Measurements from ENCODE around the gene TTC27. TPM values are rescaled to one million over a fixed set of nuclear protein-coding genes. Genes with fewer than 3 reads are reported as not detected.
A peak's percentile ranks its signal among the peaks of the same experiment; 100 is the strongest.
"Not testable (repeated sequence)": the region's sequence is repeated elsewhere in the genome, so short reads cannot be mapped to it uniquely, and the experiment has no call there.

The TTC27 gene
- total RNA-seq, 1 donor from 2014 or later = 68.4 TPM

DNA sequence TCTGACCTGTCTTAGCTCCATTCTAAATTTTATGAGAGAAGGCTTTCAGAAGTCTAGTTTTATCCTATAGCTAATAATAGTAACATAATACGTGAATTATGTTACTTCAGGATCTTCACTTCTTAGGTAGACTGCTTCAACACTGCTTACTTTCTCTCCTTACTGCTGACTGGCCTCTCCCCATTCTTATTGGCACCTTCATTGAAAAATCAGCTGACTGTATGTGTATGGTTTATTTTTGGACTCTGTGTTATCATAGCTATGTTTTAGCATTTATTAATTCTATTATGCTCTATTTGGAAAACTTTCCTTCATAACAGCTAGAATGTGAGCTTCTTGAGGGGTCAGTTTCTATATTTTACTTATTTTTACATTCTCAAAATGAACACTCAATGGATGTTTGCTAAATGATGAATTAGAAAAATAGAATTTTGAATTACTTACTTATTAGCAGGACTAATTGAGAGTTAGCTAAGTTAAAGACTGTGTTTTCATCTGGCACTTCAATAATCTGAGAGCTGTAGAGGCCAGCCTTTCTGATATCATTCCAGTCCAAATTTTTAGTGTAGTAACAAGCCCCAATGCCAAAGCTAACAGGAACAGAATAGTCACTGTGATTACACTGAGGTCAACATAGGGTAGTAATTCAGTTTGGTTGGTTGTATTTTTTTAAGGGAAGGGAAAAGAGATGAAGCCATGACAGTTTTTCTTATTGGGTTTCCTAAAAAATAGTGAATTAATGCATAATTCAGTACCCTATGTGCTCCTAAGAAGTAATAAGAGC lies 92.3 kb downstream of the TTC27 start:
- DNase-seq (ENCODE audit: low spot score) = no peak

DNA sequence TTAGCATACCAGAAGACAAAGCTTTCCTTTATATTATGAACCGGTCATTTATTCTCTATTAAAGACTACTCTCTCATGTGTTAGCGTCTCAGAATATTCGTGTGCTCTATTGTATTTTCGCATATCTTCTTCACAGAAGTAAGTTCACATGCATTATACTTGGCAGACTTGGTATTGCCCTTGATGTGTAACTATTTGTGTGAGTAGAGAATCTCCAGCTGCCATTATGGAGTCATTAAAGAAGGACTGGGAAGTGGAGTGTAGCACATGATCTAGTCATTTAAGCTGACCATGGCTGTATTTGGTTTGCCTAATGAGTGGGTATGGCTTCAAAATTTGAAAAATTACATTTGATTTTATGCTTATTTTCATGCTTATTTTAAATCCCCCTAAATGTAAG lies 92.9 kb downstream of the TTC27 start:
- DNase-seq (ENCODE audit: low spot score) = no peak

DNA sequence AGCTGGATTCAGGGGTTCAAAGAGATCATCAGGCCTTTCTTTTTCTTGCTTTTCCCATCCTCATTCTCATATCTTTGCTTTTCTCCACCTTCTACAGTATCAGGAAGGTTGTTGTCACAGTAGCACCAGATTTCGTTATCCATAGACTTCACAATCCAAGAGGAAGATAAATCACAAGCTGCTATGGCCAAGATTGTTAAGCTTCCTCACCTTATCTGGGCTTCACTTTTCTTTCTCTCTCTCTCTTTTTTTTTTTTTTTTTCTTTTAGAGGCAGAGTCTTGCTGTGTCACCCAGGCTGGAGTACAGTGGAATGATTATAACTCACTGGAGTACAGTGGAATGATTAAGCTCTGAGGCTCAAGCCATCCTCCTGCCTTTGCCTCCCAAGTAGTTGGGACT lies 93.5 kb downstream of the TTC27 start:
- DNase-seq (ENCODE audit: low spot score) = no peak

DNA sequence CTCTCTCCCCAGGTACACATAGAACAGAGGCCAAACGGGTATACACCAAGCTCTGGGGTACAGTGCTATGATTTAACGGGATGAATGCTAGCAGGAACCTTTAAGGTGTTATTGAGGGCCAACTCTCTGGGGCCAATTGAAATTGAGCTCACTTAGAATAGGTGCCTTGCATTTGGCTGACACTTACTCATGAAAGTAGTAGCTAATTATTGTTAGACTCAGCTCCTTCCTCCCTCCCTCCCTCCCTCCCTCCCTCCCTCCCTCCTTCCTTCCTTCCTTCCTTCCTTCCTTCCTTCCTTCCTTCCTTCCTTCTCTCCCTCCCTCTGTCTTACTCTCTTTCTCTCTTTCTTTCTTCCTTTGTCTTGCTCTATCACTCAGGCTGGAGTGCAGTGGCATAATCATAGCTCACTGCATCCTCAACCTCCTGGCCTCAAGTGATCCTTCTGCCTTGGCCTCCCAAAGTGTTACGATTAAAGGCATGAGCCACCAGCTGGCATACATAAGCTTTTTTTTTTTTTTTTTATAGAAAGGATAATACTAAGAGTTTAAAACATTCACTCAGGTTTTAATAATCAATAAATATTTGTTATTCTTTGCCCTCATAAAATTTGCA lies 95.7 kb downstream of the TTC27 start:
- DNase-seq (ENCODE audit: low spot score) = no peak

DNA sequence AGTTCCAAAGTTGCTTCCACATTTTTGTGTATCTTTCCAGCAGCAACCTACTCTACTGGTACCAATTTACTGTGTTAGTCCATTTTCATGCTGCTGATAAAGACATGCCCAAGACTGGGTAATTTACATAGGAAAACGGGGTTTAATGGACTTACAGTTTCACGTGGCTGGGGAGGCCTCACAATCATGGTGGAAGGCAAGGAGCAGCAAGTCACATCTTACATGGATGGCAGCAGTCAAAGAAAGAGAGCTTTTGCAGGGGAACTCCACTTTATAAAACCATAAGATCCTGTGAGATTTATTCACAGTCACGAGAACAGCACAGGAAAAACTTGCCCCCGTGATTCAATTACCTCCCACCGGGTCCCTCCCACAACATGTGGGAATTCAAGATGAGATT lies 98.8 kb downstream of the TTC27 start:
- DNase-seq (ENCODE audit: low spot score) = not testable (repeated sequence)

DNA sequence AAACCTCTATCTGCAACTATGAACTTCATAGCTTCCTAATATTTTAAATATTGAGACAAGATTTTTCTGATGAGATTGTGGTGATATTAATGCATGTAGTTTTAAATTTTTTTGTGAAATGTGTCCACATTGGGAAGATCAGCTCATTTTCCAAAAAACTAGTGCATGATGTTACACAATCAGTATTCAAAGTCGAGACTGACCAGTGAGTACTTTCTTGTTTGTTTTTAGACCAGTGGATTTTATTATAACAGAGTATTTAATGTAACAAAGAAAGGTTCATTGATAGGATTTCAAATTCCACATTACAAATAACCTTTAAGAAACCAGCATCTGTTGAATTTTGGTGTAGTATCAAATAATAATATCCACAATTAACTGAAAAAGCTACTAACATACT lies 99.3 kb downstream of the TTC27 start:
- DNase-seq (ENCODE audit: low spot score) = no peak

DNA sequence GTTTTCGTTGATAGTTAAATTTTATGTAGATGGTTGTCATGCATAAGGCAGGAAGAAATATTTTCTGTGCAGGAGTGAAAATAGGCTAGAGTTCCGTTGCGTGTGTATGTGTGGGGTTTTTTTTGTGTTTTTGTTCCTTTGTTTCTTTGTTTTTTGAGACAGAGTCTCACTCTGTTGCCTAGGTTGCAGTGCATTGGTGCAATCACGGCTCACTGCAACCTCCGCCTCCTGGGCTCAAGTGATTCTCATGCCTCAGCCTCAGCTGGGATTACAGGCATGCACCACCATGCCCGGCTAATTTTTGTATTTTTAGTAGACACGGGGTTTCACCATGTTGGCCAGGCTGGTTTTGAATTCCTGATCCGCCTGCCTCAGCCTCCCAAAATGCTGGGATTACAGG lies 103.1 kb downstream of the TTC27 start:
- not testable (repeated sequence) for DNase-seq (ENCODE audit: low spot score)

DNA sequence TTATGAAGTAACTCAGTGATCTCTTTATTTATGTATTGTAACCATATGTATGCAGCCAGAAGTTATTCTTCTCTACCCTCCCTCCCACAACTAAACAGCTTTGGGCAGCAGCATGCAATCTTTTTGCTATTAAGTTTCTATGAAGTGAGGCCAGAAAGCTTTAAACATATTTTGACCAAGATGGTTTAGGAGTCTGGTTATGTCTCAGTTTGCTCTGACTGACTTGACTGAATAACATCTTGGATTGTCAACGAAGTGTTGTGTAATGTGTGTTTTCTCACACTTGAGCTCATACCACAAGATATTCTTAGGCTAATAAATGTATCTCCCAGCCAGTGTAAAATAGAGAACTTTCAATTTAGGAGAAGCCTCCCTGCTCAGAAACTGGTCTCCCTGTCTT lies 104.3 kb downstream of the TTC27 start:
- no peak for DNase-seq (ENCODE audit: low spot score)

DNA sequence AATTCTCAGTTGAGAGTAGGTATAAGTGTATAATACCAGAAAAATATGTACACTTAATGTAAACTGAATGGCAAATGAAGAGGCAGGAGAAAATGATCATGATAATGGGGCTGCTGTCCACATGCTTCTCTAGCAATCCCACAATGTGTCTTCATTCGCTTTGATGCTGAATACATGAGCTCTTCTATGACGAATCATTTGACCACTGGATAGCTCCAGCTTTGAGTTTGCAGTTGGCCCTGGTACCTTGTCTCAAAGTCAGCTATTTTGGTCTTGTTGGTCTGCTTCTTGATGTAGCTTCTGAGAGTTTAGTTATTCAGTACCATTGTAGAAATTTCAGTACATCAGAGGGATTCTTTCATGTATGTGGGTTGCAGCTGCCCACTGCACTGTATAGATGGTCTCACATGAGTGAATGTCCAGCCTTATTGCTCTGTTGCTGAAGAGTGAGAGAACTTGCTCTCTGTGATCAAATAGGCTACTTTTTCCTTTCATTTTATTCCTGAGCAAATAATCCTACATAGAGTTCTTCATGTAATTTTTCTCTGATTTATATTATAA lies 105.1 kb downstream of the TTC27 start:
- no peak for DNase-seq (ENCODE audit: low spot score)

DNA sequence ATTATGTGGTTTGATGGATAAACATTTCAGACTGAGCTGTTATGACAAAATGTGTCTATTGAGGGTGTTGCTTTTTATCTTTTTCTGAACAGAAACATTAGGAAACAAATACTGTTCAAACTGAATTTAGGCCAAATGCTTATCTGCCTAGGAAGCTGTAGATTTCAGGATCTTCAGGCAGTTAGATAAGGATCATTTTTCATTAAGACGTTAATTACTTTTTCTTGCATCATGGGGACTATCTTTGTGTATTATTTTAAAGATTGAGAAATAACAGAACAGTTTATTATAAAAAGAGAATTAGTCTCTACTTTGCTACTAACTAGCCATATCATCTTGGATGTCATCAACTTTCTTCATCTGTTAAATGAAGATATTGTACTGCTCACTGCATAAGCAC lies 107.5 kb downstream of the TTC27 start:
- DNase-seq (ENCODE audit: low spot score) = peak; percentile 28

DNA sequence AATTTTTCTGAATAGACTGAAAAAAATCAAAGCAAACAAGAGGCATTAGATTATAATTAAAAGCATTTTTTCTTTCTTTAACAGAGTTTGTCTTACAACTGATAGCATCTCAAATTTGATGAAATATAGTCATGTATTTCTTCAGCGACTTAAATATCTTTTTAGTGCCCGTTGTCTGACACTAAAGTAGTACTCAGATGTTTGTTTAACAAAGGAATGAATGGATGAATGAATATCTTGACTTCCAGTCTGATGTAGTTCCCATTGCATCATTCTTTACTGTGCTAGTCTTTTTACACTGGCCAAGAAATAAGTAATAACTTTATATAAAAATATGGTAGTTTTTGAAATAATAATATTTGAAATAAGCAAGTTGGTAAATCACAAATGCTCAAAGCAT lies 111.1 kb downstream of the TTC27 start:
- DNase-seq (ENCODE audit: low spot score) = no peak

DNA sequence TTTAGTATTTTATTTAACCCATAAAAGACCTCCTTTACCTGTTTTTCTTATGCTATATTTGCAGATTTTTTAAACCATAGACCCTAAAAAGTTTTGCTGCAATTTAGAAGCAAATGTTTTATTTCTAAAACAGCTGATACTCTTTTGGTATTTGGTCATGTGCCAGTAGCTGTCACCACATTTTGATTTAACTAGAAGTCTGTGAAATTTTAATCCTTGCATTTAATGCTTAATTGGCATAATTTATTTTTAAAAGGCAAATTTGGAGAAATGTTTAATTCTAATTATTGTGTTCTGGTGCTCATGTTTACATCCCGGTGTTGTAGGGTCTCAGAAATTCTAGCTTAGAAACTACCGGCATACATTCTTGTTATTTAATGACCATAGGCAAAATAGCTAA lies 111.8 kb downstream of the TTC27 start:
- no peak for DNase-seq (ENCODE audit: low spot score)

DNA sequence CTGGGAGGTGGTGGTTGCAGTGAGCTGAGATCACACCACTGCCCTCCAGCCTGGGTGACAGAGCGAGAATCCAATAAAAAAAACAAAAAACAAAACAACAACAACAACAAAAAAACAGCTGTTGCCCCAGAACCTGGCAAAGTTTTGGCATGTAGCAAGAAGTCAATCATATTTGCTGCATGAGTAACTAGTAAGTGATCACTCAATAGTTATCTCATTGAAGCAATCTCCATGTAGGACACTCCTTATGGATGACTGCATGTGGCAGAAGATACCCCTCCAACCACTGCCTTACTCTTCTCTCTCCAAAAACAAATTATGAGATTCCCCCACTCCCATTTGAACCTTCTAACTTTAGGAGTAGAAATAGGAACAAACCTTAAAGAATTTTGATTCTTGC lies 113.7 kb downstream of the TTC27 start:
- no peak for DNase-seq (ENCODE audit: low spot score)

DNA sequence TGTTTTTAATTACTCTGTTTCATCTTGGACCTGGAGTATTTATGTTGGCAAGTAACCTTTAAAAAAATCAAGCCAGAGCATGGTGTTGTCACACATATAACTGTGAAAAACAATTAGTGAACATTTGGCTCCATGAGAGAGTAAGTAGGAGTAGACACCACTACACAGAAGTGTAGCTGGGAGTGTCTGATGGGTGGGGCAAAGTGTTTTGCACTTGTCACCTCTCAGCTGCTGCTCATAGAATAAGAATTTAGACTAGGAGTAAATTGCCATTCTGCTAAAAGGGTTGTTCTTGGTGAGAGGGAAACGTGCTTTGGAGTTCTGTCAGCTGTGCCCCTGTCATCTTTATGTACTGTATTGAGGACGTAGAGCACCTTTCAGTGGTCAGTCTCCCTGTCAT lies 114.5 kb downstream of the TTC27 start:
- no peak for DNase-seq (ENCODE audit: low spot score)

DNA sequence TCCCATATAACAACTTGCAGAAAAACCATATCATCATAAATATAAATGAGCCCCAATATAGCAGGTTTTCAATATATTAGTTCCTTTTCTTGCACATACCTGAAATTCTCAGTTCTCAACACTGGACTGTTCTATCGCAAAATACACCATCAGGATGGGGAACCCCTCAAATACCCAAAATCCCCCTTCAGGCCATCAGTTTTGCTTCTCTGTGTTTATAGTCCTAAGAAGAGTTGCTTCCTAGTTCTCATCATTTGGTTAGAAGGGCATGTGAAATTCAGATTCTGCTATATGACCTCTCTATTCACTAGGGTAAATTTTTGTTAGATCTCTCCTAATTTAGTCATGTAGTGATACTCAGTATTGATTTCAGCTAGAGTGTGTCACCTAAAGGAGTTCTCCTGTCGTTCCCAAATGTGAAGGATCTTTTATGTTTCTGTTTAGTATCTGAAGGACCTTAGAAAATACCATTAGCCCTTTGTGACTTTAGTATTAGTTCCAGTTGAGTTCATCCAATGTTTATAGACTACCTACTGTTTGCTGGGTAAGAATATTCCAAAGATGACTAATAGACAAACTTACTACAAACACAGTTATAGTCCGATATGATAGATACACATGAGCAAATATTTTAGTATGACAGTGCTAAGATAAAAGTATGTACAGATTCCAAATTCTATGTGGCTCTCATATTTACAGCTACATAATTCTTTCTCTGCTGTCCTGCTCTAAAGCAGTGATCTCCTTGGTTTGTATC lies 115.8 kb downstream of the TTC27 start:
- DNase-seq (ENCODE audit: low spot score) = no peak

DNA sequence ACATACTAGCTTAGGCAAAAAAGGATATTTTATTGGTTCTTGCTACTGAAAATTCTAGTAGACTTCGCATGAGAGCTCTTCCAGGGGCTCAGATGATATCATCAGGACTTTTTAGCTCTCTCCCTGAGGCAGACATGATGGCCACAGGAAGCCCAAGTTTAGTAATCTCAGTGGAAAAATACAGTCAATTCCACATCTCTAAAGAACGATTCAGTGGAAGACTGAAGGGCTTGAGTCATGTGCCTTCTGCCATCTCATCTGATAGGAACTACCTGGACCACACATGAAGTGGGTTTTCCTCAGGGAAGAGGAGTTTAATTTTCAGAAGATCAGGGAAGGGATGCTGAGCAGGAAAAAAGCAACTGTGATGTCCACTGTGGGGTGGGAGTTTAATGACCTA lies 117.3 kb downstream of the TTC27 start:
- no peak for DNase-seq (ENCODE audit: low spot score)

DNA sequence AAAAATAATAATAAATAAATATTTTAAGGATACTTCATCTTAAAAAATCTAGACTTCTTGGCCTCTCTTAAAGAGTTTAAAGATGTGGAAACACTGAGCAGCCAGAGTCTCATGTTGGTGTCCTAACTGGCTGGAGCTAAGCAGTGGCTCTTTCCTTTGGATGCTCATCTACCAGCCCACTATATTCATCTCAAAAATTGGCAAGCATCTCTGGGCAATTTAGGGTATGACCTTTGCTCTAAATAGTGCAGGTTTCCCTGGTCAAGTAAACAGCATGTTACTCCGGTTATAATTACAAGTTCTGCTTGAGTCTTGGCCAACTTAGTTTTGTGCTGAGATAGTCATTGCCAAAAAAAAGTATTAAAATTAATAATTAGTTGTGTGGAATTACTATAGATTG lies 117.8 kb downstream of the TTC27 start:
- DNase-seq (ENCODE audit: low spot score) = no peak

DNA sequence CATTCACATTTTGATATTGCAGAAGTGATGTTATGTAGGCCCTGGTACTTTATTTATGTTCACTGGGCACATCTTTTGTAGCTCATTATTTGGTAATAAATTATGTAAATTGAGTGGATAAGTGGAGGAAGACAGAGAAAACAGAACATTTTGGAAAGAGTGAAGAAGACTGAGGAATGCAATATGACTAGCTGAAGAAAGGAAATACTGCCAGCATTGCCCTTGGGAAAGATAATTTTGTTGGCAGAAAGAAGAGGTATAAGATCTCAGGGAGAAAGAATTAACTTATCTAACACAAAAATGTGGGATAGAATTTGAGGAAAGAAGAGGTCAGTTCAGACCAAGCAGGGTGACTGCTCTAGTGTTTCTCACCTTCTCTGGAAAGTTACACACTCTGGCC lies 118.8 kb downstream of the TTC27 start:
- DNase-seq (ENCODE audit: low spot score) = no peak

DNA sequence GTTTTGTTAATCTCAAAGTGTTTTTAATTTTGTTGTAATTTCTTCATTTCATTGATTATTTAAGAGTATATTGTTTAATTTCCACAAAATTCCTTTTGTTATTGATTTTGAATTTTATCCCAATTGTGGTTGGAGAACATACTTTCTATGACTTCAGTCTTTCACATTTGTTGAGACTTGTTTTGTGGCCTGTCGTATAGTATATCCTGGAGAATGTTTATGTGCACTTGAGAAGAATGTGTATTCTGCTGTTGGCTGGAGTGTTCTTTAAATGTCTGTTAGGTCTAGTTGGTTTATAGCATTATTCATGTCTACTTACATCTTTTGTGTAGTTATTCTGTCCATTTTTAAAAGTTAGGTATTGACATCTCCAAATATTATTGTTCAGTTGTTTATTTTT lies 120.3 kb downstream of the TTC27 start:
- no peak for DNase-seq (ENCODE audit: low spot score)

DNA sequence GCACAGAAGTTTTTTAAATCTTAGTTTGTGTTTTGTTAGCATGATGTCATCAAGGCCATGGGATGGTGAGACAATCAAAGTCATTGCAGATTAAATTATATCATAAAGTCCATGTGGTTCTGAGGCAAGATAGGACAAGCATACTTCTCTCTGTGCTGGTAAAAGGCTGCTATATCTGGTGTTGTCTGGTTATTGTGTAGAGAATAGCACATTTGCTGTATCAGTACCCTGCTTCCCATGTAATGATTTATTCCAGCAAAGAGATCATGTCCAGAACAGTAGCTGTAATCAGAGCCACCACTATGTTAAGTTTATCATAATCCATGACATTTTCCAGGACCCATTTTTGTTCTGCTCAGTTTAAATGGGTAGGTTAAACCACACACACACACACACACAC lies 123.0 kb downstream of the TTC27 start:
- DNase-seq (ENCODE audit: low spot score) = peak; percentile 25

DNA sequence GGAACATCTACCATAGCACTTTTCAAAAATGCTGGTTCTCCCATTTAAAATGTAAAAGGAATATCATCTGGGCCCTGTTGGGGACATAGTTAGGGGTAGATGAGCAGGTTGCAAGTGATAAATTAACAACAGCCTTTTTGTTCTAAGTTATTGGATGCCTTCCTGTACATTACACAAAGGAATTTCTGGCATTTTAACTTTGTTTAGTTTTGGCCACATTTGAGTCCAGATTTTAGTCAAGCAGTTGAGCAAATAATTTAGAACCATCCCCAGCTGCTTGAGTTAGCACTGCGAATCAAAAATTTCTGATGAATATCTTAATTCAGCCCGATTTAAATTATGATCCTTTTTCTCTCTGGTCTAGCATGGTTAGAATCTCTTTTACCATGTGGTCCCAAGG lies 124.4 kb downstream of the TTC27 start:
- DNase-seq (ENCODE audit: low spot score) = no peak

DNA sequence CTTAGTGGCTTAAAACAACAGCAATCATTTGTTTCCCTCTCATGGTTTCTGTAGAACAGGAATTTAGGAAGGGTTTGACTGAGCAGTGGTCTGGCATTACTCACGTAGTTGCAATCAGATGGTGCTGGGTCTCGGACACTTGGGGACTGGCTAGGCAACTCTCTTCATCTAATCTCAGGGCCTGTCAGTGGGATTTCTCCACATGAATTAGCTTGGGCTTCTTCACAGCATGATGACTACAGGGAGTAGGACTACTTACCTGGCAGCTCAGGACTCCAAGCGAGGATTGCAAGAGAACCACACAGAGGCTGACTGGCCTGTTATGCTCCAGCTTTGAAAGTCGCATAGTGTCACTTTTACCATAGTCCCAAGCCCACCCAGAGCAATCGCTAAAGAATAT lies 125.1 kb downstream of the TTC27 start:
- no peak for DNase-seq (ENCODE audit: low spot score)

DNA sequence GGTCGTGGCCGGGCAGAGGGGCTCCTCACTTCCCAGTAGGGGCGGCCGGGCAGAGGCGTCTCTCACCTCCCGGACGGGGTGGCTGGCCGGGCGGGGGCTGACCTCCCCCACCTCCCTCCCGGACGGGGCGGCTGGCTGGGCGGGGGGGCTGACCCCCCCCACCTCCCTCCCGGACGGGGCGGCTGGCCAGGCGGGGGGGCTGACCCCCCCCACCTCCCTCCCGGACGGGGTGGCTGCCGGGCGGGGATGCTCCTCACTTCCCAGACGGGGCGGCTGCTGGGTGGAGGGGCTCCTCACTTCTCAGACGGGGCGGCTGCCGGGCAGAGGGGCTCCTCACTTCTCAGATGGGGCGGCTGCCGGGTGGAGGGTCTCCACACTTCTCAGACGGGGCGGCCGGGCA lies 126.8 kb downstream of the TTC27 start:
- not testable (repeated sequence) for DNase-seq (ENCODE audit: low spot score)

Data from umbilical cord (tissue), 2 donors.